Purkinje cell (primary cell): ENCODE data around the gene PET100. TPM values are rescaled to one million over a fixed set of nuclear protein-coding genes. Genes with fewer than 3 reads are reported as not detected.

ENCODE experiments used
- polyA plus RNA-seq: library from polyadenylated mRNA; unstranded; fragments of >200 nt; fragmentation: Nextera tagmentation; gene quantifications from 2 replicates; pipeline ENCODE4 v1.2.1, GENCODE V29; 2014

The PET100 gene
- polyA plus RNA-seq: 607 and 716 TPM in 2 replicates

GRCh38 chr19:7629347-7630054 is at the start of gene PET100, which contains the start of gene XAB2:
Gene PET100, plus strand, starts transcription at chr19:7629793. Its CDS starts 41 bp downstream, at chr19:7629834.
Gene XAB2, minus strand, starts transcription at chr19:7629545. Its CDS starts 18 bp downstream, at chr19:7629527.

GRCh38 chr19:7595466-7596133 is 34.0 kb upstream of the PET100 start, which contains the start of gene CAMSAP3:
Gene CAMSAP3, plus strand, starts transcription at chr19:7595863. Its CDS starts 140 bp downstream, at chr19:7596003.

GRCh38 chr19:7633698-7634097 is 4.1 kb downstream of the PET100 start, which contains the start of gene PCP2:
Gene PCP2, minus strand, starts transcription at chr19:7633719. Its CDS starts 262 bp downstream, at chr19:7633457.

GRCh38 chr19:7636691-7637373 is 7.2 kb downstream of the PET100 start, which contains the start of gene STXBP2:
Gene STXBP2, plus strand, starts transcription at chr19:7637110. Its CDS starts 40 bp downstream, at chr19:7637150.

GRCh38 chr19:7668842-7669241 is 39.2 kb downstream of the PET100 start, which contains the start of gene RETN:
Gene RETN, plus strand, starts transcription at chr19:7669049. Its CDS starts 278 bp downstream, at chr19:7669327.

GRCh38 chr19:7676854-7677253 is 47.3 kb downstream of the PET100 start, which contains the start of gene MCEMP1:
Gene MCEMP1, plus strand, starts transcription at chr19:7677090. Its CDS starts 31 bp downstream, at chr19:7677121.

GRCh38 chr19:7680606-7681339 is 51.2 kb downstream of the PET100 start, which contains the start of gene TRAPPC5:
Gene TRAPPC5, plus strand, starts transcription at chr19:7680833. Its CDS starts 1,421 bp downstream, at chr19:7682254.

Other genes starting within 250 kb of the PET100 start
- 0.42 TPM in 1 of 2 replicates, not detected in the other for gene PEX11G, start 140.8 kb upstream of the PET100 start, polyA plus RNA-seq
- gene ZNF358, start 113.7 kb upstream of the PET100 start, polyA plus RNA-seq: 0.60 TPM in 1 of 2 replicates, not detected in the other
- 12.2 TPM in 2 replicates for gene MCOLN1, start 107.2 kb upstream of the PET100 start, polyA plus RNA-seq
- 6.8 and 7.5 TPM in 2 replicates for gene PNPLA6, start 94.1 kb upstream of the PET100 start, polyA plus RNA-seq
- gene CAMSAP3, start 33.9 kb upstream of the PET100 start, polyA plus RNA-seq: 0.78 and 0.88 TPM in 2 replicates
- gene XAB2, start 248 bp upstream of the PET100 start, polyA plus RNA-seq: 0.82 and 2.0 TPM in 2 replicates
- 1,380 and 3,034 TPM in 2 replicates for gene PCP2, start 3.9 kb downstream of the PET100 start, polyA plus RNA-seq
- gene STXBP2, start 7.3 kb downstream of the PET100 start, polyA plus RNA-seq: 24.6 and 46.0 TPM in 2 replicates
- gene RETN, start 39.3 kb downstream of the PET100 start, polyA plus RNA-seq: not detected in 2 replicates
- gene MCEMP1, start 47.3 kb downstream of the PET100 start, polyA plus RNA-seq: not detected in 2 replicates
- gene TRAPPC5, start 51.0 kb downstream of the PET100 start, polyA plus RNA-seq: 49.0 and 150 TPM in 2 replicates
- gene FCER2, start 72.3 kb downstream of the PET100 start, polyA plus RNA-seq: not detected in 2 replicates
- gene CLEC4G, start 102.3 kb downstream of the PET100 start, polyA plus RNA-seq: 1.6 TPM in 1 of 2 replicates, not detected in the other
- gene CD209, start 117.7 kb downstream of the PET100 start, polyA plus RNA-seq: not detected in 2 replicates
- 0.44 TPM in 1 of 2 replicates, not detected in the other for gene CLEC4M, start 133.4 kb downstream of the PET100 start, polyA plus RNA-seq
- gene EVI5L, start 200.4 kb downstream of the PET100 start, polyA plus RNA-seq: 0.59 and 1.0 TPM in 2 replicates
- 0.87 and 1.3 TPM in 2 replicates for gene PRR36, start 244.6 kb downstream of the PET100 start, polyA plus RNA-seq